Retinal pigment epithelial cell (primary cell): ENCODE measurements around the gene KRT78.

ENCODE experiments used
- DNase-seq: peaks from one replicate; pipeline ENCODE4 v3.0.0-alpha.2; 2010; ENCODE audit warnings: low read depth
- H3K4me3 ChIP-seq: 2 replicates; pipeline ENCODE4 v1.5.1; 2011; ENCODE audit warnings: mild to moderate bottlenecking, low read length, control low read depth, moderate library complexity
- CTCF ChIP-seq: conservative IDR thresholded peaks from 2 replicates; pipeline ENCODE4 v1.5.1; 2011; ENCODE audit warnings: low read depth, low read length, control low read depth, inconsistent platforms

KRT78 gene

GRCh38 chr12:52837413-52837741, 11.4 kb downstream of the KRT78 start:
- no peak for DNase-seq
- no peak for TF ChIP-seq CTCF
- no peak overlapping the region for H3K4me3 ChIP-seq

- no peak for TF ChIP-seq CTCF
Measured at GRCh38 chr12:52836491-52837412, 12.0 kb downstream of the KRT78 start.

GRCh38 chr12:52836042-52836466, 12.7 kb downstream of the KRT78 start:
- H3K4me3 ChIP-seq, result no peak overlapping the region
- DNase-seq, result no peak
- TF ChIP-seq CTCF, result no peak

More at GRCh38 chr12:52836491-52837412, 12.0 kb downstream of the KRT78 start:
- no peak overlapping the region for H3K4me3 ChIP-seq
- DNase-seq, result no peak

- no peak for TF ChIP-seq CTCF
- no peak for DNase-seq
Measured at GRCh38 chr12:52835271-52836041, 13.3 kb downstream of the KRT78 start.

GRCh38 chr12:52834727-52835001, 14.1 kb downstream of the KRT78 start:
- no peak for TF ChIP-seq CTCF
- H3K4me3 ChIP-seq, result no peak overlapping the region
- no peak for DNase-seq

More at GRCh38 chr12:52835271-52836041, 13.3 kb downstream of the KRT78 start:
- no peak overlapping the region for H3K4me3 ChIP-seq

- no peak for TF ChIP-seq CTCF
- no peak within 1 kb of the TSS for H3K4me3 ChIP-seq
- no peak for DNase-seq
Measured at GRCh38 chr12:52833922-52834726, 14.7 kb downstream of the KRT78 start, which contains the start of gene KRT79. Gene KRT79 (minus strand): TSS chr12:52834311. CDS start chr12:52834260, 51 bp downstream.
